AG08395 (cell line): Measurements from ENCODE around the gene FAM117A.

Source experiments
- DNase-seq: peaks from one replicate; pipeline ENCODE4 v3.0.0; 2012; ENCODE audit warnings: mixed read lengths, low spot score

FAM117A gene

DNA sequence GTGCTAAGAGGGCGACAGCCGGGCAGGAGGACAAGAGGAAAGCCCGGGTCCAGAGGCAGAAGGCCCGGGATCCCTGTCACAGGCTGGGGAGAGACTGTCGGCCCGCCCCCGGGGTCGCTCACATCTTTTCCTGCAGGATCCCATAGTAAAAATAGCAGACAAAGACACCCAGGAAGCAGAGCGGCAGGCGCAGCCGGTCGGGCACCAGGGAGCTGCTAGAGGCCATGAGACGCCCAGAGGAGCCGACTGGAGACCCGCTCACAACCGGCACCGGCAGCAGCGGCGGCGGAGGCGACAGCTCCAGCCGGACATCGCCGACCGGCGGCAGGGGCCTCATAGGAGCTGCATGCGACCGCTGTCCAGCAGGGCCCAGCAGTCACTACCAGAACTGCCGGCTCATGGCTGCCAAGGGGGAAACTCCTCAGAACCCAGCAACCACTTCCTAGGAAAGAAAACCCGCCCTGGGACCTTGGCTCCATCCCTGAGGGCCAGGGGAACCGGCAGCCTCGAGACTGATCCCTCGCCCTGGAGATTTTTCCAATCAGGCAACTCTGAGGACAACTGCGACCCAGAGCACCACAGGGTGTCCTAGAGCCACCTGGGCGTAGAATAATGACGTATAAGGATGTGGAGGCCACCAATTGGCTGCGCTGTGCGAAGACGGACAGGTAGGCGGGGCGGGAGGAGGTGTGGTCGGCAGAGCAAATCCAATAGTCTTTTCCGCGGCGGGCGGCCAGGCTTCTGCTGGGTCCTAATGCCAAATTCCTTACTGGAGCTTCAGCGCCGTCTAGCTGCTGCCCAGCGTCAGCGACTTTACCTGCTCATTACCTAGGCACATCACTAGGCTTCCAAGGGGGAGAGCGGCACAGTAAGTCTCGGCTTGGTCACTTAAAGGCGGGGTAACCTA, 56.1 kb downstream of the FAM117A start, which contains the start of gene SLC35B1:
SLC35B1 (minus strand) TSS at position 357 of the 907 bp plus-strand sequence; CDS start at position 226, 131 bp downstream.
- DNase-seq = peak; percentile 100

DNA sequence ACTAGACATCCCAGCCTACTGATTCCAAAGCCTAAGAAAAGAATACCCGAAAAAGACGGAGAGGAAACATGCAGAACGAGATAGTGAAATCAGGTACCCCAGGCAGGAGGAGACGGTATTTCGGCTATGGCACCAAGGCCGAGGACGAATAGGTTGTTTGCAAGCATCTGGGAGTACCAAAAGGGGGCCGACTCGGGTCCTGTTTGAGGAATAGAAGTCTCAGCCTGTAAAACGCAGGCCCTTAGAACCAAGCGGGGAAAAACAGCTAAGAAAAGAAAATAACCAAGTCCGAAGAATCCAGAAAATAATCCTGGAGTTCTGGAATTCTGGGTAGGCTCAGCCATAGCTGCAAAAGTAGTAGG, 56.7 kb downstream of the FAM117A start:
- no peak for DNase-seq

DNA sequence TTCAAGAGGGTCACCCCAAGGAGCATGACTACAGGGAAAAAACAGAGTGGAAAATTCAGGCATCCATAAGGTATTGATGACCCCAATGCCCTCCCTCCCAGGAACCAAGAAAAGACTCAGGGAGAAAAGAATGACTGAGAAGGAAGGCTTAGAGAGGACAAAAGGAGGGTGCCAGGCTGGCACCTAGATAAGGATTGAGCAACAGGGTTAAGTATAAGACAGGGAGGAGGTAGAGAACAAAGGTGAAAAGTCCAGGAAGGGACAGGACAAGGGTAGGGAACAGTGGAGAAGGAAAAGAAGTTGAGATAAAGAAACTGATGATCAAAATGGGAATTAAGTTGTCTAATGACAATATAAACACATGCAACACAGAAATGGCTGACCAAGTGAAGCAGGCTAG, 58.7 kb downstream of the FAM117A start:
- DNase-seq = no peak

DNA sequence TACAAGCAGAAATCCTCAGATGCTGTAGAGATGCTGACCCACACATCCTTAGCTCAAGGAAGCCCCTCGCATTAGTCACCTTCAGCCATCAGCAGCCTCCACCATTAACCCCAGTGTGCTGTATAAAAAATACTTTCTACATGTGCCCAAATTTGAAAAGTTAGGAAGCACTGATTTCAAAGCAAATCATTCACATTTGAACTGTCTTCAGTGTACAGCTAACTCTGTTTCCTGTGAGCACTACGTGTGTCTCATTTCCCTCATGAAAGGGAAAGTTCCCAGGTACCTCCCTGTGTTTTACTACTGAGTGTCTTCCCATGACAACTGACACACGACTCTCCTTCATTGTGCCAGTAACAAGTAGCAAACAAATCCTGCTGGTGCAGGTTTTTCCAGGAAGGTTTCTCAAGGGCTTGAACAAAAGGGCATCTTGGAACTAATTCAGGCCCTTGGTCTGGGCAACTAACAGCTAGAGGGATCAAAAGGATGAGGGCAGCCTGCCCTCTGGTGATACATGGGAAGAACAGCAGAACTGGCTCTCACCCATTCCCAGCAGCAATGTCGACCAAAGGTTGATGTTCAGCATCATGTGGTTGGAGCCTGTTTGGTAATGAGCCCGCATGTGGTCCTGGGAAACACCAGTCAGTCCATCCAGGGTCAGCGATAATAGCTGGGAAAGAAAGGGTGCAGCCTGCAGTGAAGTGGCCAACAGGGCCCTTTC, 60.2 kb downstream of the FAM117A start:
- DNase-seq = peak; percentile 40

DNA sequence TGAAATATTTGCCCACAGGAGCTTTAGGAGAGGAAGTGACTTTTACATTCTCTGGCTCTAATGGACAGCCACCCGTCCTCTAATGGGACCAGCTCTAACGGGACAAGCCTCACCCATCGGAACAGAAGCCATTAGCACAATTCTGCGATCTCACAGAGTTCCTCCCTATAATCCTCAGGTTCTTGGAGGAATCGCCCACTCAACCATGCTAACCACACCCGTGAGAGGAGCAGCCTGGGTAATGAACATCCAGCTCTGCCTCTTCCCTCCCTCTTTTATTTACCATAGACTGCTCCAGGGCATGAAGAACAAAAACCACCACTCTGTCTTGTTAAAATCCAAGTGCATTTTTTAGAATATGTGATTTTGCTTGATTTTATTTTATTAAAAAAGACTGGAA, 63.0 kb downstream of the FAM117A start:
- no peak for DNase-seq

DNA sequence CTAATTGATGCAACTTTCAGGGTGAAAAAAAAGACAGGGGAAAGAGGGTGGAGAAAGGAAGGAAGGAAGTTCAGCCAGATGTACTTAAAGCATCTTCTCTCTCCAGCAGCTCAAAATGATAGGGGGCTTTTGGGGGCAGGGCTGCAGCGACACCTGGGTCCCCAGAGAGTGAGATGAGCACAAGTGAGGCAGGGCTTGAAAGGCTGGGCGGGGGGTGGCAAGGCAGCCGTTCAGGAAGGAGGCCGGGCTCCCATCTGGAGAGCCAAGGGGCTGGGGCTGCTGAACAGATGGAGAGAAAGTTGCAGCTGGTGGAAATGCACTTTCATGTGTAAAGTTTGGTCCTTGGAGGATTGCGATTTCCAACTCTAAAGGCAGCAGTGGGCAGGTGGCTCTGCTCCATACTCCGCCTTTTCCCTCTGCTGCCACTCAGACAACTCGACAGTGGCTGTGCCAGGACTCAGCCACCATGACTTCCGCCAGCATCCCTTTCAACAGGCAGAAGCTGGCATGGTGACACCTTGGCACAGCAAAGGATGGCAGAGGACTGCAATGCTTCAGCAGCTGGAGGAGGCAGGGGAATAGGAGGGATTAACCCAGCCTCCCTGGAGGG, 63.9 kb downstream of the FAM117A start:
- DNase-seq = no peak

DNA sequence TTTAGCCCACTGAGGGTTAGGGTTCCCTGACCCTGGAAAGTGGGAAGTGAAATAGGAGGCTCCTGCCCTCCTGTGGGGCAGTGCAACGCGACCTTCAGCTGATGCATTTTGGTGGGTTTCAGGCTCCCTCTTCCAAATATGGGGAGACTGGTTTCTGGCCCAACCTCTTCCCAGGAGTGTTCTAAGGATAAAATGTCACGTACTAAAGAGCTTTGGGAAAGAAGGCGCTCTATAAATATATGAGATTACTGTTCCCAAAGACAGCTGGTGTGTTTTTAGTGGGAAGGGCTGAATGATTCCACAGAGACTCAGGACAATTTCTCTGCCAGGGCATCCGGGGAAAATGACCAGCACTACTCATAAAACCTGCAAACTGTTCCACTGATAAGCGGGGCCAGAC, 65.9 kb downstream of the FAM117A start:
- no peak for DNase-seq

DNA sequence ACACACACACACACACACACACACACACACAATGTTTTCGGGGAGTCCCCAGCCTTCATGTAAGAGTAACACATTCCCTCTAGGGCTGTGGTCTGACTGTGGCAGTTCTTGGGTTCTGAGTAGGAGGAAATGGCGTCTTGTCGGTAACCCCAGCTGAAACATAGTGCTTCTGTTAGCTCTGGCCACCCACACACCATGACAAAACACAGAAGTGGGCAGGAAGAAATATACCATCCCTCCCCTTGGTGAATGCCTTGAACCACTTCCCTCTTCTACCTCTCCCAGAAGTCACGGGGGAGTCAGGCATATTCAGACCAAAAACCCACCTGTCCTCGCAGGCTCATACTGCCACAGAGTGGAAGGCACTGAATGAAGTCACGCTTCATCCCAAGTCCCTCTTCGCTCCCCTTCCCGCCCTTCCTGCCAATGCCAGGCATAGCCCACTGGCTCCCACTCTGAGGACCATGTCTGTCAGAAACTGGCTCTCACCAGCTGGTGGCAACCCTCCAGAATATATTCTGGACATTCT, 67.6 kb downstream of the FAM117A start:
- no peak for DNase-seq

DNA sequence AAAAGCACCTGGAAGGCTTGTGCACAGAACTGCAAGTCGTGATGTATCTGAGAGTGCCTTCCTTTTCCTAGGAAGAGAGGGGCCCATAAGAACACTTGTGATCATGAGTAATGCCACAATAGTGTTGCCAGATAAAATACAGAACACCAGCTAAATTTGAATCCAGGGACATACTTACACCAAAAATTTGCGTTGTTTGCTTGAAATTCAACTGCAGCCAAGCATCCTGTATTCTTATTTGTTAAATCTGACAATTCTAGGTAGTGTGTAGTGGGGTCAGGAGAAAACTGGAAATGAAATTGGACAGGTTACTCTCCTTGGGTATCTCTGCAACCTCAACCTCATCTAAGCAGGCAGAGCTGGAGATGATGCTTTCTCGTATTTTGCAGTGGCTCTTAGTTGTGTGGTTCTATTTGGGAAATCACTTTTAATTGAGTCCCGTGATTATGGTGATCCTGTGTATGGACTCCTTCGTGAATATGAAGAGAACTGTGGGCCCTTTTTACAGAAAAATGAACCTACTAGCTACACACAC, 68.2 kb downstream of the FAM117A start:
- no peak for DNase-seq

DNA sequence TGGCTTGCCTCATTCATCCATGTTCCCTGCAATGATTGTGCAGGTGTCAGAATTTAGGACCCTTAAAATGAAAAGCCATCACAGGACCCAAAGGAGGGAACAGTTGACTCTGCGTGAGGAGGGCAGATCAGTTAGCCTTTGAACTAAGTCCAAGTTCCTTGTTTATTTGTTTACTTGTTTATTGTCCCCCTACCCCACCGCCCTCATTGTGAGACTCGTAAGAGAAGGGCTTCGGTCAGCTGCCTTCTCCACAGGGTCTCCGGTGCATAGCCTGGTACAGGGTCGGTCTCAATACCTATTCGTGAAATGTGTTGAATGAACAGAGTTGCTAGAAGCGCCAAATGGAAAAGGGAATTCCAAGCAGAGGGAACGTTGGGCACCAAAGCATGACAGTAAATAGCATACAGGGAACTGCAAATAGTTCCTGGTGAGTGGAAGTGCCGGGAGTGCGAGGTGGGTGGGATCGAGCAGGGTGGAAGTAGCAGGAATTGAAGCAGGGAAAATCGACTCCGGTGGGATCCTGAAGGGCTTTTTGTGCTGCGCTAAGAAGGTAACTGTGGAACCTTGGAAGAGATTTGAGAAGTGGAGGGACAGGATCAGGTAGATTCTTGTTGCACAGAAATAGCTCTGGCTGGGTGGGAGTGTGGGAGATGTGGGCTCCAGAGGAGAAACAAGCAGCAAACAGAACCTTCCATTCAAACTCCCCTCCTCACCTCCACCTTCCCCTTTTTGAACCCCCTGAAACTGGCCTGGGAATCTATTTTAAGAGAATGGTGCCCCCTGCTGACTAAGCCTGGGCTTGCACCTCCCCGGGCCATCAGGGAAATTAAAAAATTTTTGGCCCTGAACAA, 68.9 kb downstream of the FAM117A start:
- DNase-seq = peak; percentile 54

DNA sequence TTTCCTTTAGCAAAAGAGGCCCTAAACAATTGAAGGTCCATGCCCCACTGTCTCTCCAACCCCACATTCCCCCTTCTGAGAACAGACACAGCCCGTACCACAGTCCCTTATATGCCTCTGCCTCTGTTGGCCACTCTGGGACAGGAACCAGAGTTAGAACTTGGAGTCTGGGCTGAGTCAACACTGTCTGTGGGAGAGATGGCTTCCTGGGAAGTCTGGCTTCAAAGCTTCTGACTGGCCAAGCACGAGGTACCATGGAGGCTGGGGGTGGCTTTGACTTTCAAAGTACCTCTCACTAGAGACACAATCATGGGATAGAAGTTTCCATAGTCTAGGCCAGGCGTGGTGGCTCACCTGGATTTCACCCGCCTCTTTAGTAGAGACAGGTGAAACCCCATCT, 71.2 kb downstream of the FAM117A start:
- no peak for DNase-seq

DNA sequence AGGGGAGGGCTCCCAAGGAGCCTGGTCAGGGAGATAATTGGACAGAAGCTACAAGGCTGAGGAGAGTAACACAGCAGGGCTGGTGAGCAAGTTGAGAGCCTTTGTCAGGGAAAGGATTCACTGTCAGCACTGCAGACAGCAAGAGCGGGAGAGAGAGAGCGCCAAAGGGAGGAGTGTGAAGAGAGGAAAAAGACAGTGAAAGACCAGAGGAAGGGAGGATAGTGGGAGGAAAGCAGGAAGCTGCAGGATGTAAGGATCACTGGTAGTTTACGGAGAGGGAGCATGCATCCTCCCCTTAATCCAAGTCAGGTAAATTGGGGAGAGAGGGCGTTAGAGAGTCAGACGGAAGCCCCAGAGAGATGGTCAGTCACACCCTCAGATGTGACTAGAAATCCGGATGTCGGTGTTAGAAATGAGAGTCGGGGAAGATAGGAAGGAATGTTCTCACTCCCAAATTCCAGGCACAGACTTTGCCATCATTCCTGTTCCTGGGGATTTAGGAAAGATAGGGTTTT, 72.2 kb downstream of the FAM117A start:
- no peak for DNase-seq

DNA sequence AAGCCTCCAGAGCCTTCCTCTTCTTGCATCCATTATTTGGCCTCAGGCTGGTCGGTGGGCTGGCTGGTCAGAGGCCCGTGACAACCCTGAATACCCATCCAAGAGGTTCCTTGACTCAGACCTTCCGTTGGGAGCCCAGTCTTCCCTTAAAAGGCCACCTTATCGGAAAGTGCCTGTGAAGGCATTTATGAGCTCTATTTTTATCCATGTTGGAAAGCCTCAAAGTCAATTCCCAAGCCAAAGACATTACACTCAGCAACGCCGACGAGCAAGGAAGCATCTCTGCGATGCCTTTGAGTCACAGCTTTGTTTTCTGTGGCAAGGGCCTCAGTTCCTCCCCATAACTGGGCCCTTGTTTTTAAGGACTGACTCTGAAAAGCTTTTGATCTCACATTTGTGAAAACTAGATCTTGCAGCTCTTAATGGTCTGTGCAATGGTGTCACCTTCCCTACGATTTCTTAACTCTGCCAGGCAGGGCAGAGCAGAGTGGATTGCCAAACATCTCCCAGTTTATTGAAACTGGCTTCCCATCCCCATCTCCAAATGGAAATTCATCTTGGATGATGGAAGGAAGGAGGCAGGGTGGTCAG, 72.8 kb downstream of the FAM117A start:
- DNase-seq = no peak

DNA sequence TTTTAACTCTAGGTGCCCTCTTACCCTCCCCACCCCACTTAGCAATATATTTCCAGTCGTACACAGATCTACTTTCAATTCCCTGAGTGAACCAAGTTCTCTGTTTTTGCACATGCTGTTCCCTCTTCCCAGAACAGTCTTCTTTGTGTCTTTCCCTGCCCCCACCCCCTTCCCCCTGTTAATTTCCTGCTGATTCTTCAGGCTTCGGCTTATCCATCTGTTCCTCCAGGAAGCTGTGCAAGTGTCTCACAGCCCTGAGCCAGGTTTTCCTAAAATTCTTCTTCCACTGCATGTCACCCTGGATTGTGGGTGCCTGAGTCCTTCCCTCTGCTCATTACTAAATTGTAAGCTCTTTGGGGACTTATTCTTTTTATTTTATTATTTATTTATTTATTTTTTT, 73.7 kb downstream of the FAM117A start:
- no peak for DNase-seq

DNA sequence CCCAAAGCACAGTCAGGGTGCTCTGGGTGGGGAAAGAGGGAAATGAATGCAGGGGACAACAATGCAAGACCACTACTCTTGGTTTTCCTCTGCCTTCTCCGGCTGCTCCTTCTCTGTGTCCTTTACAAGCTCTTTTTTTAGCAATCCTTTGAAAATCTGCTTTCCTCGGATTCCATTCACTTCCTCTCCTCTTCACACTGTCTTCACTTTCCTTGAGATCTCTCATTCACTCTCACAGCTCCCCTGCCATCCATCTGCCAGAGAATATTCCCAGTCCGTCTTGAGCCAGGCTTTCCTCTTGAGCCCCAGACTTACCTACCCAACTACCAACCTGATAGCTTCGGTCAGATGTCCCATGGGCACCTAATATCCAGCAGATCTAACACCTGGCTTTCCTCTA, 75.1 kb downstream of the FAM117A start:
- DNase-seq = no peak

DNA sequence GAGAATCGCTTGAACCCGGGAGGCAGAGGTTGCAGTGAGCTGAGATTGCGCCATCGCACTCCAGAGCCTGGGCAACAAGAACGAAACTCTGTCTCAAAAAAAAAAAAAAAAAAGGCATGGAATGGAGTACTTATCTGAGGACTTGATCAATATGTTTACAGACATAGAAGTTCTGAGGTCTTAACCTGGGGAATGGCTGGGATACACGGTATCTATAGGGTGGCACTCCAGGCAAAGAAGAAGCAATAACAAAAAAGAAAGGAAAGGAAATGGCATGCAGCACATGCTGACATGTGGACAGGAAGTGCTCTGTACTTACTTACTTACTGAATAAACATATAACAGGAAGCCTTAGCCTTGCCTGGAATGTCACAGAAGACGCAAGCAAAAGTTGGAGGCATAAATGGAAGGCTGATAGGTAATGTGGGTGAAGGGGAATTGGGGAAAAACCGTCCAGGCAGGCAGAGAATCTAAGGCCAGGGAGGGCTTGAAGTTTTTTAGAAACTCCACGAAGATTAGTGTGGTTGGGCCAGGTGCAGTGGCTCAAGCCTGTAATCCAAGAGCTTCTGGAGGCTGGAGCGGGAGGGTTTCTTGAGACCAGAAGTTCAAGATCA, 75.9 kb downstream of the FAM117A start:
- DNase-seq = no peak

DNA sequence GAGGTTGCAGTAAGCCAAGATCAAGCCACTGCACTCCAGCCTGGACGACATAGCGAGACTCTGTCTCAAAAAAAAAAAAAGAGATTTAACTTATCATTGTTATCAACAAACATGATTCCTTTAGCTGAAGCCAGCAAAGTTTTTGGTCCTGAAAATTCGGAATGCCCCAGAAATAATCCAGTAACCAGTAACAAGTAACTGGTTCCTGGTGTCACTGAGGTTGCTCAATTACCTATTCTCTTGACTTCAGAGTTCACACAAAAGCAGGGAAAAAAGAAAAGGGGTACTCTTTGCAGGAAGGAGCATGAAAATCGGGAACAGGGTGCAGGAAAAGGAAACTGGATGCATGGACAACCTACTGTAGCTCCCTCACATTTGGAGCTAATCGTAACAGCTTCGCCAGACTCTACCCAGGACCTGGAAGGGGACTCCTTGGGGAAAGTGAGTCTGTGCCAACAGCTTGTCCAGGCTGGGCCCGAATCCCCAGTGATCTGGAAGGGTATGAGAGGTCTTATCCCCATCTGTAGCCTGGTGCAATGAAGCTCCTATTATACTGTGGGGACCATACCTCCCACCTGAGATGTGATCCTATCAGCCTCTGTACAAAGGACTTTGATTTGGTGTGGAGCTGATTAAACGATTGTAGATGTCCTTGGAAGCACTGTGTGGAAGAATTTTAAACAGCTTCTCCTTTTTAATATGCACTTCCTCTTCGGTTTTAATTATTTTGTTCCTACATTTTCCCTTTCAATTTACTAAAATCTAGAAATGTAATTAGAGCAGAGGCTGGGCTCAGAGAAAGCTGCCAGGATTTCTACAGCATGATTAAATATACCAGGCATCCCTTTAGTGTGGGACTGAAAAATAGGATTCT, 82.6 kb downstream of the FAM117A start:
- no peak for DNase-seq

DNA sequence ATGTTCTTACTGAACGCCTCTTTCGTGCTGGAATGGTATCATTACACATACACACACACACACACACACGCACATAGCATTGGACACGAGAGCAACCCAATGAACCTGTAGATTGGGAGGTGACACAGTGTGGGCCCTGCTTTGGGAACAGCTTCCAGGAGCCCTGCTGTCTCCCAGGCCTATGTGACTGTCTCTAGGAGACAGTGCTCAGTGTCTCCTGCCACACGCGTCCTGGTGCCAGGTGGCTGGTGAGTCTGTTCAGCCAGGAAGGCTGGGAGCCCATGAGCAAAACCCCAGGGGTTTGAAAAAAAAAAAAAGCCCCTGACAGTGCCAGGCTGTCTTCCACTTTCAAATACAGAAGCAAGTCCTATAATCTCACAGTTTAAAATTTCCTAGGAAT, 83.6 kb downstream of the FAM117A start:
- DNase-seq = no peak
